HCEC 1CT (cell line): ENCODE data around the gene AGR3.

Experiments used
- DNase-seq: peaks from one replicate; pipeline ENCODE4 v3.0.0-alpha.2; 2017

The AGR3 gene

DNA sequence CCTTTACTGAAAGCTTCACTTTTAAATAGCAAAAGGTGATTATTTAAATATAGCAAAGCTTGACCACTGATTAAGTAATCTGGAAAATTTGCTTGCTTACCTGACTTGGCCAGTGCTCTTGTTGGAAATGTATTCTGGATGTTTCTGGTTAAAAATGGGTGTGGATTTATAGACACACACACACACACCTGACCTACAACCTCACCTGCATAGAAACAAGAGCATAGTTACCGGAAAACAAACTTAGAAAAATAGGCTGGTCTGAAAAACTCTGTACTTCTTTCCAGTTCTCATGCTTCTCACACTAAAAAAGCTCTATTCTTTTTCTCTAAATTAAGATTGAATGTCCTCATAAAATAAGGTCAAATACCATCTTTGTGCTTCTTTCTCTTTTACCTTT lies at the start of gene AGR3:
TSS of gene AGR3 (minus strand) at position 140 of the 400 bp plus-strand sequence. CDS start 3,365 bp downstream, outside the sequence.
- no peak for DNase-seq

DNA sequence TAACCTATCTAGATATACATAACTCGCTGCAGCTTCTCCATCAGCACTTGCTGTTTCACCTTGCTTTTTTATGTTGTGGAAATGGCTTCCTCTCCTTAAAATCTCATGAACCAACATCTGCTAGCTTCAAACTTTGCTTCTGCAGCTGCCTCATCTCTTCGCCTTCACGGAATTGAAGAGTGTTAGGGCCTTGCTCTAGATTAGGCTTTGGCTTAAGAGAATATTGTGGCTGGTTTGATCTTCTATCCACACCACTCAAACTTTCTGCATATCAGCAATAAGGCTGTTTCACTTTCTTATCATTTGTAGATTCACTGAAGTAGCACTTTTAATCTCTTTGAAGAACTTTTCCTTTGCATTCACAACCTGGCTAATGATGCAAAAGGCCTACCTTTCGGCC lies 49.2 kb upstream of the AGR3 start:
- DNase-seq: no peak

DNA sequence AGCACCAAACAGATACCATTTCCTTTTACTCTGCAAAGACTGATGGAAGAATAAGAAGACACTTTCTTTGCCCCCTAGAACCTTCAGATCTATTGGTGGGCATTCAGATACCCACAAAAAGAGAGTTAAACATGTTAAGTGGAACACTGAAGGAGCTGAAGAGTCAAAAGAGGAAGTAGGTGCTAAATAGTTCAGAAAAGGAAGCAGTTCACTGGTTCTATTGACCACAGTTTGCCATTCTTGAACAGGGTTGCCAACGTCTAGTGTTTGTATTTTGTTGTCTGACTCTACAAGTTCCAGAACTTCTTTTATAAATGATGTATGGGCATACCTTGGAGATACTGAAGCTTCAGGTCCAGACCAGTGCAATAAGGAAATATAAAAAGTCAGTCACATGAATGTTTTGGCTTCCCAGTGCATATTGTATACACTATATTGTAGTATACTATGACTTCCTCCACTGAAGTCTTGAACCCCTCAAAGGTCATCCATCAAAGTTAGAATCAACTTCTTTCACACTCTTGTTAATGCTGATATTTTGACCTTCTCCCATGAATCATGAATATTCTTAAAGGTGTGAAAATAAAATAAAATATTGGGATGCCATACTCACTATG lies 47.5 kb upstream of the AGR3 start:
- no peak for DNase-seq

DNA sequence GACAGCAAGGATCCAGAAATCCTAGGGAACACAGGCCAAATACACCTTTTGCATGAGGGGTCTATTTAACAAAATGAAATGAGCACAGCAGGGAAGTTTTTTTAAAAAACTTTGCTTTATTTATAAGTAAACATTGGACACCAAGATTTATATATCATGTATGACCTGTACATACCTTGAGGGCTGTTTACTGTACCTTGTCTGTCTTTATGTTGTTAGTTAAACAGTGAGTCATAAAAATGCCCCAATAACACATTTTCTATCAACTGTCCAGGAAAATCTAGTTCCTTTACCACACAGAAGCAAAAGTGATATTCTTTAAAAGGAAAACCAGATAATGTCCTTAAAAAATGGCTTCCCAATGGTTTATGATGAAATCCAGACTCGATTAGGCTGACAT lies 45.1 kb upstream of the AGR3 start:
- DNase-seq: no peak

DNA sequence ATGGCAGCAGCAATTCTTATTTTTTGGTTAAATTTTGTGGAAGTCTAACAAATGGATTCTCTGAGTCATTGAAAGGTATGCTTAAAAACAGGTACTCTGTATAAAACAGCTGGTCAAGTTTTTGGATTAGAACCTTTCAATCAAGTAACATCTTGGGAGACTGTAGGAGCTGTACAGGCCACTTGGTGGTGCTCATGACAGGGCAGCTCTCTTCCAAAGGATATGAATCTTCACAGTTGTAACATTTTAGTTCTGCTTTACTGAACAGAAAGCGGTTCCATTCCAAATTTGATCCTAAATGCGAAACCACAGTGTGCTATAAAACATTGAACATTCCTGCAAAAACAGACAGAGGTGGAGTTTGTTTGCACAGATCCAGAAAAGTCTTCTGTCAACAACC lies 44.5 kb upstream of the AGR3 start:
- peak; percentile 63 for DNase-seq

DNA sequence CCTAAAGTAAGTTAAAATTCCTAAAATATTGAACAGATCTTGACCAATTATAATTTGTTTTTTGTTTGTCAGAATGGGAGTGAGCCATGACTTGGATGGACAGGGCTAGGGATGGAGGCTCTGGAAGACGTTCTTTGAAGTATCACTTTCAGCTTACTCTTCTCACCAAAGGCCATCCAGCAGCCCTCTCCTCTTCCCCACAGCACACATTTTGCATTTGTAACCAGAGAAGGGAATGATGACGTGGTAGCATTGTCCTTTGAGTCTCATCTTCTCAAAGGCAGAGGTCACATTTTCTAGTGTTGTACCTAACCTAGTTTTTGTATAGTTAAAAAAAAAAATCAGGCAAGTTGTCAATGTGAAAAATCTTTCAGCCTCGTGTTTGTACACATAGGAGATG lies 43.8 kb upstream of the AGR3 start:
- no peak for DNase-seq

DNA sequence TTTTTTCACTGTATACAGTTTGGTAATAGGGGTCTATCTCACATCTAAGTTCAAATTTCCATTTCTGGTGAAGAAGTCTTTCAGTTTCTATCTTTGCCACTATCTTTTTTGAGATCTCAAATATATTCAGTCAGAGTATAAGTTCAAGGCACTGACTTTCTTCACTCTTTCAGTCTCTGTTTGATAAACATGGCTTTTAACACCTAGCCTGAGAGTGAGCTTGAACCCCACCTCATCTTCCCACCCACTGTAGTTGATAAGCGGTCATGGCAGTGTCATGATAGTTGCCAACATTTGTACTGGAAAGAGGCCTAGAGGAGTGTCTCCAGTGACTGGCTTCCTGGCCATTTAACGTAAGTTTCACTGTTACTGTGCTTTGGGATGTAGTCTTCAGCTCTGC lies 41.2 kb upstream of the AGR3 start:
- DNase-seq: no peak

DNA sequence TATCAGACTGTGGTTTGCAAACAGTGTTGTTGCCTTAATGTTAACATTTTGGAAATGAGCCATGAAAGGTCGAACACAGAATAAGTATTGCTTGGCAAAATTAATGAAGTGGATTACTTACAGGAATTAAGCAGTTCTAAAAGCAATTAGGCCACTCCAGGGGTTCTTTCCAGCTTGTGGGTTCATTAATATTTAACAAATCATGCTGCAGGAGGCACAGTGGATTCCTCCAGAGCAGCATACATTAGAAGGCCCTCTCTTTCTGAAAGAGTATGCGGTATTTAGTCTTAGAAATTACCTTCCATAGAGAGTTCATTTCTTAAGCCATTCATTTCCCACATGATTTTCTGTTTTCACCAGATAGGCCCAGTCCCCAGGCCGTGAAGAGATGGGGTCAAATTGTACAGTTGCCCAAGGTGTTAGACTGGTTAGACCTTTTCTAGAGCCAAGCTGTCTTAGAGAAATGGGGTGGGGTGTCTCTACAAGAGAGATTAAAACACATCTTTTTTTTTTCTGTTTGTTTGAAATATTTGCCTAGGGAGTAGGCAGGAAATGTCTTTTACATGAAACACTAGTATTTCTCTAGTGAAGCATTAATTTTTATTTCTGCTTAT lies 40.0 kb upstream of the AGR3 start:
- DNase-seq: no peak

DNA sequence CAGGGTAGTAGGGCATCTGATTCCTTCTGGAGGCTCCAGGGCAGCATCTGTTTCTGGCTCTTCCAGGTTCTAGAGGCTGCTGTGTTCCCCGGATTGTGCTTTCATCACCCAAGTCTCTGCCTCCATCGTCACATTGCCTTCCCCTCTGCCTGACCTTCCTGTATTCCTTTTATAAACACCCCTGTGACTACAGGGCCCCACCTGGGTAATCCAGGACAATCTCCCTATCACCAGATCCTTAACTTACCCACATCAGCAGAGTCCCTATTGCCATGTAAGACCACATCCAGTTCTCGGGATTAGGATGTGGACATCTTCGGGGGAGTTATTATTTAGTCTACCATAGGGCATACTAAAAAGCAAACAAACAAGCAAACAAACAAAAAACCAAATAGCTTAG lies 39.4 kb upstream of the AGR3 start:
- no peak for DNase-seq

DNA sequence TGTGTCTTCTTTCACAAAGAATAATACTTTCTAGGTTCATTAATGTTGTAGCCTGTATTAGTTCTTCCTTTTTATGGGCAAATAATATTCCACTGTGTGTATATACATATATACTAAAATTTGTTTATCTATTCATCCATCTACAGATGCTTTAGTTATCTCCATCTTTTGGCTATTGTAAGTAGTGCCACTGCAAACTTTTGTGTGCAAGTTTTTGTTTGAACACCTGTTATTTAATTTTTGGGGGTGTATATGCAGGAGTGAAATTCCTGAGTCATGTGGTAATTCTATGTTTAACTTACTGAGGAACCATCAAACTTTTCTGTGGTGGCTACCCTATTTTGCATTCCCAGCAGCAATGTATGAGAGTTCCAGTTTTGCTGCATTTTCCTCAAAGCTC lies 37.7 kb upstream of the AGR3 start:
- no peak for DNase-seq

DNA sequence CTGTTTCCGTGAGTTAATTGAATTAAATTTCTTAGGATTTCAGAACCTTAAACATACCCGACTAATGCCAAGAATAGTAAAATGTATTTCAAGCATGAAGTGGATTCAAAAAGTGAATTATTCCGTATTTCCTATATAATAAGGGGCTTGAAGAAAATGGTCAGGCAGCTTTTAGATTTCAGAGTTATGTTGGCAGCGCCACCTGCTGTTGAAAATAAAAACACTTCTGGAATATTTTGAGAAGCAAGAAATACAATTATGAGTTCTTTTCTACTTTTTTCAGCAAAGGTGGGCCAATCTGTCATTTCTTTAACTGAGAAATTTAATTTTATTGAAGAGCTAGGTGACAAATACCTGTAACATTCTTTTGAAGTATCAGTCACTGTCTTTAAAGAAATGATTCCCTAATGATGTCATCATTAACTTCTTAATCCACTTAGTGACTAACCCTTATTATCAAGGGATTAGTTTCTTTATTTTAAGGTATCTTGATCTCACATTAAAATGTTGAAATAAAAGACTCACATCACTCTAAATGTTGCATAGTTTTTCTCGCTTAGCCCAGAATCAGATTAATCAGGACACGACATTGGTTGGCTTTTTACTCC lies 36.6 kb upstream of the AGR3 start:
- peak; percentile 42 for DNase-seq

DNA sequence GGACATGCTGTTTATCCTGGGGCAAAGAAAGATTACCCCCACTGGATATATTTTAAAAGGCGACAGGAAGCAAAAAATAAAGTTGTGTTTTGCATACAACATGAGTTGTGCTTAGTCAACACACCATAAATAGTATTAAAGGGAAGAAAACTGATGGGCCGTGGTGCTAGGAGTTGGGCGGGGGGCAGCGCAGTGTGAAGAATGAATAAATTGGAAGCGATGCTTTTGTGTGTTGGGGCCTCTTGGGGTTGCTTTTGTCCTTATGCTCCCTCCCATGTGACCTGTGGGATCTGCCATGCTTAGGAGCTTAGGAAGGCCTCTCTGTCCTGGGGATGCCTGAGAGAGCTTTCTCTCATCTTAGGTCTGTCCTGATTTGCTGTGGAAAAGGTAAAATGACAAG lies 35.0 kb upstream of the AGR3 start:
- no peak for DNase-seq

DNA sequence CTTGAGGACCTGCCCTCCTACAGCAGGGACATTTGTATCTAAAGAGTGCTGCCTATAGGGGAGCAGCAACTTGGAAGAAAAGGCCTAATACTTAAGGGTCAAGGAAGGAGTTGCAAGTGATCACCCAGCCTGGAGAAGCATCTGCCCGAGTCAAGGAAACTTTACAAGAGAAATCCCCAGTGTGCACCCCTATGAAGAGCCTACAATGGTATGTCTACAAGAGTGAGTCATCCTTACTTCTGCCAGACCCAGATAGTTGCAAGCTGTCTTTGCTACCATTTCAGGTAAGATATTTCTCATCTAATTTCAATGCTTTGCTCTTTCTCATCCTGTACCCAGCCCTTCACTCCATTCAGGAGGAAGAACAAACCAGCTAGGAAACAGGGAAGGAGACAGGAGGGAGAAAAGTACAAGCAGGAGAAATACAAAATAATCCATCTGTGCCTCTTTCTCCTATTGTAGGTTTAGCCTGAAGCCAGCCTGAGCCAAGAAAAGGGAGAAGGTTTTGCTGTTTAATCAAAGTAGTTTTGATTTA lies 34.4 kb upstream of the AGR3 start:
- peak; percentile 77 for DNase-seq

DNA sequence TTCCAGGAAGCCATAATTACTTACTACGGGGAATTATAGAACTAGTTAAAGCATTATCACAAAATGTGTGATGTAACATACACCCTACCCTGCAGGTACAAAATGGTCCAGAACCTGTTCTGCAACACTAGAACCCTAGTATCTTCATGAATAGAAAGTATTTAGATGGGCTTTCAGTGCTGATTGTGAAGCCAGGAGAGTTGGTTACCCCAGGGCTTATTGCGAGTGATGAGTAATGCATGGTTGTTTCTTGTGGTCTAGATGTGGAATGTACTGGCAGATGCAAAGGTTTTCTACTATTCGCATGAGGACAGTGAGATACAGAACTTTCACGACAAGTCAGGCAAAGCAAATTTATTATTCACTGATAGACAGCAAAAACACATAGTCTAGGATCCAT lies 33.6 kb upstream of the AGR3 start:
- peak; percentile 78 for DNase-seq

DNA sequence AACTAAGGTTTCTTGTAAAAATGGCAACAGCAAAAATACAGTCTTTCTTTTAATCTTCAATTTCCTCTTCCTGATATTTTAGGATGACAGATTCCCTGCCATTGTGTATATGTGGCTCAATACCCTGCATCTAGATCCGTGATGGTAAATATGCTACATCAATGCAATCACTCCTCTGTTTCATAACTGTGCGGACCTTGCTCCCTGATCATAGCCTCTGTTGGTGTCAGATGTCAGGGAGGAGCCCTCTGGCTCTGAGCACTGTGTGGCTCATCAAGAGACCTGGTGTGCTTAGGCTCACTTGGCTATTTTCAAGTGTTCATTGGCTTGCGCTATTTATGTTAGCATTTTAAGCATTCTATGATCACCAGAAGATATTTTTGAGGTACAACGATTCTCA lies 33.0 kb upstream of the AGR3 start:
- no peak for DNase-seq

DNA sequence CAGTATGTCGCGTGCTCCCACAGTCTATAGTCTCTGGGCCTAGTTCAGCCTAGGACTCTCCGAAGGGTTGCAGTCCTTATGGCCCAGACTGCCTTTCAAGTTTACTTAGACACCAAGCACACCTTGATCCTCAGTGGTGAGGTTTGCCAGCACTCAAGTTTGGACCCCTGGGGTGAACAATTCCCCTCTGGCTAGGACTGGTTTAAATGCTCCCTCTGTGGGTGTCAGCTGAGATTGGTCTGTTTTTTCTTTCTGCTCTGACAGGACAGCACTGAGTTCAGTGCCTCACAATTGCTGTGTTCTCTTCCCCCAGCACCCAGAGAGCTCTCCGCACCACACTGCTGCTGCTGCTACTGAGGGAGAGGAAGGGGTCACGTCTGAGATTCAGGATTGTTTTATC lies 31.9 kb upstream of the AGR3 start:
- no peak for DNase-seq

DNA sequence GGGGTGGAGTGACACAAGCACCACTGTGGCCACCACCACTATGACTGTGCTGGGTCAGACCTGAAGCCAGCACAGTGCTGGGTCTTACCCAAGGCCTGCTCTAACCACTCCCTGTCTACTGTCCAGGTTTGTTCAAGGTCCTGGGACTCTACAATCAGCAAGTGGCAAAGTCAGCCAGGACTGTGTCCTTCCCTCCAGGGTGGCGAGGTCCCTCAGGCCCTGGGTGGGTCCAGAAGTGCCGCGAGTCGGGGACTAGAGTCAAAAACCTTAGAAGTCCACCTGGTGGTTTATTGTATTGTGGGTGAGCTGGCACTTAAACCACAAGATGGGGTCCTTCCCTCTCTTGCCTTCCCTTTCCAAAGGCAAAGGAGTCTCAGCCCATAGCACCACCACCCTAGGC lies 30.8 kb upstream of the AGR3 start:
- DNase-seq: no peak

DNA sequence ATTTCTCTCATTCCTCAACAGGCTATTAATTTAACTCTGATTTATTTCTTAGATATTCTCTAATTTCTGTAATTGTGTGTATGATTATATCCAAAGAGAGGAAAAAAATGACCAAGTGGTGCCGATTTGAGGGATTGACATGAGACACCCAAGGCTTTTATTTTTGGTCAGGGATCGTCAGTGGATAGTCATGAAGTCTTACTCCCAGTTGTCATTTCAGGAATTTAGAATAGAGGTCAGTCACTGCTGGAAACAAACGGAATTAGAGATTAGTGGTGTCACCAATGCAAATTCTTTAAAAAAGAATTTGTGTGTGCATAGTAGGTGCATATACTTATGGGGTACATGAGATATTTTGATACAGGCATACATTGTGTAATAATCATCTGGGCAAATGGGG lies 26.8 kb upstream of the AGR3 start:
- no peak for DNase-seq

DNA sequence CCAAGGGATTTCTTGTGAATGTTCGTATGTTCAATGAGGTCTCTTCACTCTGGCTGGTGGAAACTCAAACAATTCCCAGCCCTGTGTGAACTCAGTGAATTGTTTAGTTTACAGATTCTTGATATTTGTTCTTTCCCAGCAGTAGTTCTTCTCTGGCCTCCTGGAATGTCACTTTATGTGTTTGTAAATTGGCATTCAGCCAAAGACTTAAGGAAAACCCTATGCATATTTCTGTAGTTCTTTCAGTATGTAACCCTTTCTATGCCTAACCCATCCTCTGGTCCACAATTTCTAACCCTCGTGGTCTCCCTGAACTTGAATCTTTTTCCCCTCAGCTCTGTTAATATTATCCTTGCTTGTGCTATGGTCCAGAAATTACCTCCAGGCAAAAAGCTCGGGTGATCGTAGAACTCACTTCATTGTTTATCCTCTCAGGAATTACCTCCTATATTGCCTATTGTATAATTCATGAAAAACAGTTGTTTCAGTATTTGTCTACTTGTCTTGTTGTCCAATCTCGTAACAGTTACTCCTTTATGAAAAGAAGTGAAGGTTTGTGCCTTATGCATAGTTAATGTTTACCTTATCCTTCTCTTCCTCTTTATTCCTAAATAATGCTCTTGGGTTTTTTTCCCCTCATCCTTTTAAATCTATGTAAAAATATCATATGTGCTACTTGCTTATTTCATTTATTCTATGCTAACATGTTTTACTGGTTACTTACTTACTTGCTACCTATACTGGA lies 23.7 kb upstream of the AGR3 start:
- DNase-seq: no peak

DNA sequence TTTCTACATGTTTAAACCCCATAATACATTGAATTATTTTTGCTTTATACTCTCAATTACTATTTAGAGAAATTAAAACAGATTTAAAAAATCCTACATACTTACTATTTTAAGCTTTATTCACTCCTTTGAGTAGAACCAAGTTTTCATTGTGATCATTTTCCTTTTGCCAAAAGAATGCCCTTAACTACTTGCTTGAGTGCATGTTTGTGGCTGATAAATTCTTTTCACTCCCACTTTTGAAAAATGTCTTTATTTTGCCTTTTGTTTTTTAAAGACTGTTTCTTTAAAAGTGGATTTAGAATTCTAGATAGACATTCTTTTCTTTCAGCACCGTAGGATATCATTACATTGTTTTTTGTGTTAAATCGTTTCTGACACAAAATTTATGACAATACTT lies 22.3 kb upstream of the AGR3 start:
- no peak for DNase-seq

DNA sequence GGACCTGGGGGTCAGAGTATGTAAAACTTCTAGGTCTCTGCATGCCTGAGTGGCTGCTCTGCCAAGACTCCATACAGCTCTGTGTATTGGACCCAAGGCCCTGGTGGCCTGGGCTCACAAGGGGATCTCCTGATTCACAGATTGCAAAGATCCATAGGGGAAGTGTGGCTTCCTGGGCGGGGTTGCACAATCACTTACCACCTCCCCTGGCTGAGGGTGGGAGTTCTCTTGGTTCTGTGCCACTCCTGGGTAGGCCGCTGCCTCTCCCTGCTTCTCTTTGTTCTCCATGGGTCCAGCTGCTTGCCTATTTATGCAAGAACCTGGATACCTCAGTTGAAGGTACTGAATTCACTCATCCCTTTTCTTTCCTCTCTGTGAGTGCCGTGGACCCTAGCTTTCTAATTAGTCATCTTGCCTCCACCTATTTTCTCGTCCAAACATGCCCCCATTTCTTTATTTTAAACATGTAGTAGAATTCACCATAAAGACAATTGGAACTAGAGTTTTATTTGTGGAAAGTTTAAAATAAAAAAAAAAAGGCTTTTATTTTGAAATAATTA lies 18.5 kb upstream of the AGR3 start:
- DNase-seq: no peak

DNA sequence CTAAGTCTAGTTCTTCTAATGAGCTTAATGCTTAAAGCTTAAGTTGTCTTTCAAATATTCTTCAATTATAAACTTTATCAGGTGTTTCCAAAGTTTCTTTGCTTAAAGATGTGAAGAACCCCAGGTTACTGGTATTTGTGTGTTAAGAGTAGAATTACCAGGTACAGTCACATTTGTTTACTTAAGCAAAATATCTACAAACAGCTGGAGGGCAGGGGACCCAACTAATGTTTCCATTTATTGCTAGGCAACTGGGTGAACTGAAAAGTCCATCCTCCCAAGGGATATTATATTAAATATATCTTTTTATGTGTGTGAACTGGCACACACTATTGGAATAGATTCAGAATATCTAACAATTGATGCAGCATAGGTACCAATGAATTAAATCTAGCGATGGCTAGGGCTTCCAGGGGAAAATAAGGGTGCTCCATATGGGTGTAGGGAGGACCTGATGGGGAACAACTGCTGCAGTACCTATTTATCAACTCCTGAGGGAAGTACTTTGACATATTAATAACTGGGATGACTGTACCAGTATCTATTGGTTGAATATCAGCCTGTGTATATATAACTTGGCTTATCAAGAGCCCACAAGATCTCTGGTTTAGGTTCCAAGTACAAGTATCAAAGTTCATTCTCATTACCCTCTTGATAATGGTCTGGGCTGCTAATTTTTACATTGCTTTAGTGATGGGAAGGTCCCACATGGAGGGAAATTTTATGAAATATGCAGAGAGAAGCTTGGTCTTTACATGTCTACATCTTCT lies 10.3 kb upstream of the AGR3 start:
- DNase-seq: no peak

DNA sequence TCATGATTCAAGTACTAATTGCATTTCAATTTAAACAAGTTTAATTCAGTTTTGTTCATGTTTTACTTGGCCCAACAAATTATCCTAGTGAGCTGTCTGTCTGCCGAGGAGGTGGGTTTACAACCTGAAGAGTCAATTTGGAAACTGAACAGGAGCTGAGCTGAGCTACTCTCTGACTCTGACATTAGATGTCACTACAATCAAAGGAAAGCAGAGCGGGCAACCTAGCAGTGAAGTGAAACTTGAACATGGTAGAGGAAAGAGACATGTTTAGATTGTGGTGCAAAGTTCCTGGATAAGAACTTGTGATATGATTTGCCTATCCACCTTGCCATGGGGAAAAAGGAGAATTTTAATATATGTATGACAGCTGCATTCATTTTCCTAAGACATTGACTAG lies 9.6 kb upstream of the AGR3 start:
- peak; percentile 58 for DNase-seq
